ENCODE measurements around the gene HNRNPM.

- peak; percentile 46 for TF ChIP-seq CTCF (IDR thresholded peaks at IDR 0.05; ENCODE audit: borderline replicate concordance, extremely low read depth, low read length, poor library complexity, severe bottlenecking)
- TF ChIP-seq EZH2 (IDR thresholded peaks at IDR 0.05; ENCODE audit: borderline replicate concordance, low read depth, low read length, severe bottlenecking) = no peak
Observed at GRCh38 chr19:8487137-8487851, 42.5 kb downstream of the HNRNPM start.
